DND-41 (cell line): Measurements from ENCODE around the gene ZNF638.

Source experiments
- ATAC-seq: fragments of 200-7000 bp; cut with Tn5 transposase; 3 replicates; pipeline ENCODE4 v1.9.1; 2021; ENCODE audit warnings: low read depth; ENCODE audit not compliant: insufficient read depth
- DNase-seq: peaks from one replicate; pipeline ENCODE4 v3.0.0-alpha.2; 2020
- H2AFZ ChIP-seq: 2 replicates; pipeline ENCODE4 v1.6.0; 2012; ENCODE audit warnings: low read depth, low read length
- H3K27ac ChIP-seq: 2 replicates; pipeline ENCODE4 v1.5.1; 2012; ENCODE audit warnings: low read length, inconsistent platforms
- H3K27me3 ChIP-seq: fragments of 200-600 bp; sonication (generic); 2 replicates; pipeline ENCODE4 v1.6.0; 2012; ENCODE audit warnings: low read length, mild to moderate bottlenecking, inconsistent platforms; ENCODE audit not compliant: insufficient read depth, poor library complexity
- H3K36me3 ChIP-seq: 2 replicates; pipeline ENCODE4 v1.5.1; 2012; ENCODE audit warnings: low read length, inconsistent platforms; ENCODE audit not compliant: insufficient read depth
- H3K4me1 ChIP-seq: 2 replicates; pipeline ENCODE4 v1.5.1; 2012; ENCODE audit warnings: mild to moderate bottlenecking, low read length; ENCODE audit not compliant: insufficient read depth
- H3K4me2 ChIP-seq: 2 replicates; pipeline ENCODE4 v1.6.0; 2012; ENCODE audit warnings: mild to moderate bottlenecking, moderate library complexity, low read length, inconsistent platforms; ENCODE audit not compliant: insufficient read depth
- H3K4me3 ChIP-seq, 2 experiments: fragments of 200-600 bp in 1 of 2; shearing (Covaris generic) in 1 of 2; 2 replicates each; pipeline ENCODE4 v1.5.1; 2012 to 2016; ENCODE audit warnings: inconsistent platforms in 2 of 2, low read length in 2 of 2, mild to moderate bottlenecking in 2 of 2, low read depth in 1 of 2, moderate library complexity in 1 of 2
- H3K79me2 ChIP-seq: 2 replicates; pipeline ENCODE4 v1.6.0; 2012; ENCODE audit warnings: low read length, inconsistent platforms; ENCODE audit not compliant: insufficient read depth
- H3K9ac ChIP-seq: 2 replicates; pipeline ENCODE4 v1.6.0; 2012; ENCODE audit warnings: low read depth, mild to moderate bottlenecking, inconsistent platforms, low read length, moderate library complexity
- H3K9me3 ChIP-seq: 2 replicates; pipeline ENCODE4 v1.5.1; 2012; ENCODE audit warnings: low read length, moderate library complexity, mild to moderate bottlenecking, inconsistent platforms; ENCODE audit not compliant: insufficient read depth, severe bottlenecking
- H4K20me1 ChIP-seq: 2 replicates; pipeline ENCODE4 v1.6.0; 2012; ENCODE audit warnings: low read length; ENCODE audit not compliant: insufficient read depth
- EZH2 ChIP-seq: IDR thresholded peaks from 3 replicates; pipeline ENCODE4 v1.6.1; 2012; ENCODE audit warnings: borderline replicate concordance, low read depth, mild to moderate bottlenecking, moderate library complexity, low read length, inconsistent platforms; ENCODE audit not compliant: severe bottlenecking
- TF ChIP-seq, protein P1 (sequence below): IDR thresholded peaks from 2 replicates; pipeline ENCODE4 v1.5.1; 2012; ENCODE audit warnings: borderline replicate concordance, low read length, moderate library complexity, mild to moderate bottlenecking; ENCODE audit not compliant: poor library complexity, severe bottlenecking; ENCODE audit errors: extremely low read depth

Gene ZNF638, protein sequence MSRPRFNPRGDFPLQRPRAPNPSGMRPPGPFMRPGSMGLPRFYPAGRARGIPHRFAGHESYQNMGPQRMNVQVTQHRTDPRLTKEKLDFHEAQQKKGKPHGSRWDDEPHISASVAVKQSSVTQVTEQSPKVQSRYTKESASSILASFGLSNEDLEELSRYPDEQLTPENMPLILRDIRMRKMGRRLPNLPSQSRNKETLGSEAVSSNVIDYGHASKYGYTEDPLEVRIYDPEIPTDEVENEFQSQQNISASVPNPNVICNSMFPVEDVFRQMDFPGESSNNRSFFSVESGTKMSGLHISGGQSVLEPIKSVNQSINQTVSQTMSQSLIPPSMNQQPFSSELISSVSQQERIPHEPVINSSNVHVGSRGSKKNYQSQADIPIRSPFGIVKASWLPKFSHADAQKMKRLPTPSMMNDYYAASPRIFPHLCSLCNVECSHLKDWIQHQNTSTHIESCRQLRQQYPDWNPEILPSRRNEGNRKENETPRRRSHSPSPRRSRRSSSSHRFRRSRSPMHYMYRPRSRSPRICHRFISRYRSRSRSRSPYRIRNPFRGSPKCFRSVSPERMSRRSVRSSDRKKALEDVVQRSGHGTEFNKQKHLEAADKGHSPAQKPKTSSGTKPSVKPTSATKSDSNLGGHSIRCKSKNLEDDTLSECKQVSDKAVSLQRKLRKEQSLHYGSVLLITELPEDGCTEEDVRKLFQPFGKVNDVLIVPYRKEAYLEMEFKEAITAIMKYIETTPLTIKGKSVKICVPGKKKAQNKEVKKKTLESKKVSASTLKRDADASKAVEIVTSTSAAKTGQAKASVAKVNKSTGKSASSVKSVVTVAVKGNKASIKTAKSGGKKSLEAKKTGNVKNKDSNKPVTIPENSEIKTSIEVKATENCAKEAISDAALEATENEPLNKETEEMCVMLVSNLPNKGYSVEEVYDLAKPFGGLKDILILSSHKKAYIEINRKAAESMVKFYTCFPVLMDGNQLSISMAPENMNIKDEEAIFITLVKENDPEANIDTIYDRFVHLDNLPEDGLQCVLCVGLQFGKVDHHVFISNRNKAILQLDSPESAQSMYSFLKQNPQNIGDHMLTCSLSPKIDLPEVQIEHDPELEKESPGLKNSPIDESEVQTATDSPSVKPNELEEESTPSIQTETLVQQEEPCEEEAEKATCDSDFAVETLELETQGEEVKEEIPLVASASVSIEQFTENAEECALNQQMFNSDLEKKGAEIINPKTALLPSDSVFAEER (N-terminal part only)

GRCh38 chr2:71331581-71332434, at the start of gene ZNF638:
TSS of gene ZNF638 (plus strand) at chr2:71331782. CDS start at chr2:71348955, 17,173 bp downstream.
- TF ChIP-seq, protein P1, sequence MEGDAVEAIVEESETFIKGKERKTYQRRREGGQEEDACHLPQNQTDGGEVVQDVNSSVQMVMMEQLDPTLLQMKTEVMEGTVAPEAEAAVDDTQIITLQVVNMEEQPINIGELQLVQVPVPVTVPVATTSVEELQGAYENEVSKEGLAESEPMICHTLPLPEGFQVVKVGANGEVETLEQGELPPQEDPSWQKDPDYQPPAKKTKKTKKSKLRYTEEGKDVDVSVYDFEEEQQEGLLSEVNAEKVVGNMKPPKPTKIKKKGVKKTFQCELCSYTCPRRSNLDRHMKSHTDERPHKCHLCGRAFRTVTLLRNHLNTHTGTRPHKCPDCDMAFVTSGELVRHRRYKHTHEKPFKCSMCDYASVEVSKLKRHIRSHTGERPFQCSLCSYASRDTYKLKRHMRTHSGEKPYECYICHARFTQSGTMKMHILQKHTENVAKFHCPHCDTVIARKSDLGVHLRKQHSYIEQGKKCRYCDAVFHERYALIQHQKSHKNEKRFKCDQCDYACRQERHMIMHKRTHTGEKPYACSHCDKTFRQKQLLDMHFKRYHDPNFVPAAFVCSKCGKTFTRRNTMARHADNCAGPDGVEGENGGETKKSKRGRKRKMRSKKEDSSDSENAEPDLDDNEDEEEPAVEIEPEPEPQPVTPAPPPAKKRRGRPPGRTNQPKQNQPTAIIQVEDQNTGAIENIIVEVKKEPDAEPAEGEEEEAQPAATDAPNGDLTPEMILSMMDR, result peak; percentile 77
- TF ChIP-seq EZH2, result no peak
- Histone ChIP-seq H3K36me3 (peaks cover 23% of the 10 kb centered on the region), H3K79me2 (peaks cover 53% of the 10 kb centered on the region), H3K27ac (peak within 1 kb of the TSS; percentile 93), H4K20me1 (peaks cover 23% of the 10 kb centered on the region; the same call in 1 of the 2 replicates), H3K4me3 (peak within 1 kb of the TSS; percentile 87), H3K4me2 (peak within 1 kb of the TSS; percentile 72), H3K4me1 (peaks cover 40% of the 10 kb centered on the region), H3K9ac (peak within 1 kb of the TSS; percentile 92), H3K9me3 (no peaks in the 10 kb centered on the region), H2AFZ (peak within 1 kb of the TSS; percentile 93), H3K27me3 (peaks cover 4% of the 10 kb centered on the region)
- DNase-seq, result peak; percentile 91
- ATAC-seq, result peak; percentile 96

DNA sequence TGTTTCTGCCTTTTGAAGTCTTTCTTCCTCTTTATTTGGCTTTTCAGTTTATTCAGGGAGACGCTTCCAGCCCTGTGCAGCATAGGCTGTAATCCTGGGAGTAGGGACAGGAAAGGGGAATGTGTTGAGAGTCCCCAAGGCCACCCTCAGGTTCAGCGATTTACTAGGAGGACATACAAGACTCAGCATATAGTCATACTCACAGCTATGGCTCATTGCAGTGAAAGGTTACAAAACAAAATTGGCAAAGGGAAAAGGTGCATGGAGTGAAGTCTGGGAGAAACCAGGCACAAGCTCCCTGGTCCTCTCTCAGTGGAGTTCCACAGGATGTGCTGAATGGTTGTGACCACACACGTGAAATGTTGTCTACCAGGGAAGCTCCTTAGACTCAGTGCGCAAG, 49.6 kb upstream of the ZNF638 start:
- Histone ChIP-seq H3K4me2 (no peak overlapping the region), H3K27me3 (peaks cover 27% of the 10 kb centered on the region), H4K20me1 (no peaks in the 10 kb centered on the region), H3K4me1 (no peaks in the 10 kb centered on the region), H3K4me3 (no peak overlapping the region), H3K27ac (no peak overlapping the region), H3K79me2 (no peaks in the 10 kb centered on the region), H3K9me3 (no peaks in the 10 kb centered on the region), H2AFZ (no peak overlapping the region), H3K36me3 (no peaks in the 10 kb centered on the region), H3K9ac (no peak overlapping the region)
- no peak for TF ChIP-seq EZH2
- TF ChIP-seq, protein P1, result no peak
- no peak for DNase-seq
- ATAC-seq, result no peak

- ATAC-seq, result no peak
- no peak overlapping the region for H3K4me2 ChIP-seq
- H3K4me3 ChIP-seq, result no peak overlapping the region
- H3K4me1 ChIP-seq, result no peaks in the 10 kb centered on the region
- H2AFZ ChIP-seq, result no peak overlapping the region
- DNase-seq, result no peak
- H3K79me2 ChIP-seq, result no peaks in the 10 kb centered on the region
- no peak overlapping the region for H3K9ac ChIP-seq
- peaks cover 30% of the 10 kb centered on the region for H3K27me3 ChIP-seq
- H3K27ac ChIP-seq, result no peak overlapping the region
- H4K20me1 ChIP-seq, result no peaks in the 10 kb centered on the region
- H3K9me3 ChIP-seq, result no peaks in the 10 kb centered on the region
- no peak for TF ChIP-seq EZH2
- TF ChIP-seq, protein P1, result no peak
- no peaks in the 10 kb centered on the region for H3K36me3 ChIP-seq
These were observed 49.1 kb upstream of the ZNF638 start for GRCh38 chr2:71282493-71282892.
